ENCODE results near the gene FAM184A.
"Not testable (repeated sequence)": the region's sequence is repeated elsewhere in the genome, so short reads cannot be mapped to it uniquely, and the experiment has no call there.

FAM184A gene

GRCh38 chr6:119078376-119079282 lies at the start of gene FAM184A:
FAM184A (minus strand) TSS chr6:119078664; CDS start chr6:119078299, 365 bp downstream.
- DNase-seq (ENCODE audit: low read depth in 2 of 3, low spot score in 1 of 3), result peak; percentile 33 to 50 (median 44)

GRCh38 chr6:119127627-119128026 lies 49.2 kb upstream of the FAM184A start:
- no peak for DNase-seq (ENCODE audit: low read depth in 2 of 3, low spot score in 1 of 3)

GRCh38 chr6:119126826-119127225 lies 48.4 kb upstream of the FAM184A start:
- no peak for DNase-seq (ENCODE audit: low read depth in 2 of 3, low spot score in 1 of 3)

DNA sequence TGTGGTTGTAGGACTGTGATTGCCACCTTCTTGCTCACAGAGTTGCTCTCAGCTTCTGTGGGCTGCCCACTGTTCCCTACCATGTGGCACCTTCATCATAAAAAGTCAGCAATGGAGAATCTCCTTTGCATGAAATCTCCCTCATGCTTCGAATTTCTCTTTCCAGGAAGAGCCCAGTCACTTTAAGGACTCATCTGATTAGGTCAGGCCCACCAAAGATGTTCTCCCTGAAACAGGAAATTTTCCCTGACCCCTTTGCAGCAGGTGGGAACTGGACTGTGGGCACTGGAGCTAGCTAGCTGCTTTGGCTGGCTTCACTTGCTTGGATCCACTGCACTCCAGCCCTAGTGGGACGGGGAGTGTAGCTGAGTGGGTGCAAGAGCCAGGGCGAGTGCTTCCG lies 47.7 kb upstream of the FAM184A start:
- DNase-seq (ENCODE audit: low read depth in 2 of 3, low spot score in 1 of 3), result no peak

DNA sequence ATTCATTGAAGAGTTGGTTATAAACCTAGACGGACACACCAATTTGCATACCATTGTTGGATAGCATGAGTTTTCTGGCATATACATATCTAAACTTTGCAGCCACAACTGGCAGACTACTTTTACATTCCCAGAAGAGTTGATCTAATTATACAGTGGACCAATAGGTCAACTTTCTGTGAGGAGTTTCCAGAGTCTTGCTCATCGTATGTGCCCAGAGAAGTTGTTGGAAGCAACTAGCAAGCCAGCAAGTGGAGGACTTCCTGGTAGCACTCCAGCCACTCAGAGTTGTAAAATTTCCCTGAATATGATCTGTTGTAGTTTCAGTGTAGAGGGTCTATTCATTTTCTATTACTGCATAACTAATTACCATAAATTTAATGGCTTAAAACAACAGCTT lies 47.1 kb upstream of the FAM184A start:
- no peak for DNase-seq (ENCODE audit: low read depth in 2 of 3, low spot score in 1 of 3)

- no peak for DNase-seq (ENCODE audit: low read depth in 2 of 3, low spot score in 1 of 3)
Observed at GRCh38 chr6:119124079-119124824, 45.8 kb upstream of the FAM184A start.

DNA sequence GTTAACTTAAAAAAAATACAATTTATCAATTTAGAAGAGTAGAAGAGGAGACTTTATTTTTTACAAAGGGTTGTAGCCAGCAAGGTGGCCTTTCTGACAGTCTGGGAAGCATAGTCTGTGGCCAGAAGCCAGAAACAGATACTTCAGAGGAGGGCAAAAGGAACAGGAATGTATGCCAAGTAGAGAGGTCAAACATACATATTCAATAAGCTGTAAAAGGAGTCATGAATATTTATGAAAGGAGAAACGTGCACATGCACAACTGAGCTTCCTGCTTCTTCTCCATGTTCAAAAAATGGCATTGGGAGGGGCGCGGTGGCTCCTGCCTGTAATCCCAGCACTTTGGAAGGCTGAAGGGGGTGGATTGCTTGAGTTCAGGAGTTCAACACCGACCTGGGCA lies 43.9 kb upstream of the FAM184A start:
- no peak for DNase-seq (ENCODE audit: low read depth in 2 of 3, low spot score in 1 of 3)

GRCh38 chr6:119121367-119121766 lies 42.9 kb upstream of the FAM184A start:
- DNase-seq (ENCODE audit: low read depth in 2 of 3, low spot score in 1 of 3), result no peak

- no peak for DNase-seq (ENCODE audit: low read depth in 2 of 3, low spot score in 1 of 3)
Observed at GRCh38 chr6:119119989-119120388, 41.5 kb upstream of the FAM184A start.

DNA sequence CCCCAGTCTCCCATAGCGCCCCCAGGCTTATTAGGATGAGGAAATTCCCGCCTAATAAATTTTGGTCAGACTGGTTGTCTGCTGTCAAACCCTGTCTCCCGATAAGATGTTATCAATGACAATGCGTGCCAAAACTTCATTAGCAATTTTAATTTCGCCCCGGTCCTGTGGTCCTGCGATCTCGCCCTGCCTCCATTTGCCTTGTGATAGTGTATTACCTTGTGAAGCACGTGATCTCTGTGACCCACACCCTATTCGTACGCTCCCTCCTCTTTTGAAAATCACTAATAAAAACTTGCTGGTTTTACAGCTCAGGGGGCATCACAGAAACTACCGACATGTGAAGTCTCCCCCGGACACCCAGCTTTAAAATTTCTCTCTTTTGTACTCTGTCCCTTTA lies 40.6 kb upstream of the FAM184A start:
- DNase-seq (ENCODE audit: low read depth in 2 of 3, low spot score in 1 of 3), result not testable (repeated sequence)

DNA sequence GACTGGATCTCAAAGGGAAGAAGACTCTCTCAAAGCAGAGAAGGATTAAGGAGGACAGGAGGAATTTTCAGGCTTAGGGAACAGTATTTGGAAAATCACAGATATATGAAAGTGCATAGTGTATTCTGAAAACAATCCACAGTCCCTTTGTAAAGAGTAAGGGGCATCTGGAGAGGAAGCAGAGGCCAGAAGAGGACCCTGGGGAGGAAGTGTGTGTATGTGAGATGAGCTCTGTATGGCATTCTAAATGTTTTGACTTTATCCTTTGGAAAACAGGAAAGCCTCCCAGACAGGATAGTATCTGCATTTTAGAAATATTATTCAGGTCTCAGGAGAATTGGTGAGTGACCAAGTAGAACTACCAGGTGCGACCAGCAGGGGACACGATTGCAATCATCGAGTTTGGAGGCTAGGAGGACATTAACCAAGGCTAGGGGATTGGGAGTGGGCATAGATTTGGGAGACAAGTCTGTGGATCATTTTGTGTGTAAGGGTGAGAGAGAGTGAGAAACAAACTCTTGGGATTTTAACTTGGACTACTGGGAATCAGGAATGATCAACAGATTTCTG lies 38.3 kb upstream of the FAM184A start:
- no peak for DNase-seq (ENCODE audit: low read depth in 2 of 3, low spot score in 1 of 3)

DNA sequence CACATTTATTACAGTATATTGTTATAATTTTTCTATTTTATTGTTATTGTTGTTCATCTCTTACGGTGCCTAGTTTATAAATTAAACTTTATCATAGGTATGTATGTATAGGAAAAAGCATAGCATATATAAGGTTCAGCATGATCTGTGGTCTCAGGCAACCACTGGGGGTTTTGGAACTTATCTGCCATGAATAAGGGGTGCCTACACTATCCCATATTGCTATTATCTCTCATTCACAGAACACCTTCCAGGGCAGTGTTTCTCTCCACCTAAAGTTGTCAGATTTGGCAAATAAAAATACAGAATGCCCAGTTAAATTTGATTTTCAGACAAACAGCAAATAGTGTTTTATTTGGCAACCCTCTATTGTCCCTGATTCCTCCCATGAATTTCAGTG lies 35.5 kb upstream of the FAM184A start:
- no peak for DNase-seq (ENCODE audit: low read depth in 2 of 3, low spot score in 1 of 3)

DNA sequence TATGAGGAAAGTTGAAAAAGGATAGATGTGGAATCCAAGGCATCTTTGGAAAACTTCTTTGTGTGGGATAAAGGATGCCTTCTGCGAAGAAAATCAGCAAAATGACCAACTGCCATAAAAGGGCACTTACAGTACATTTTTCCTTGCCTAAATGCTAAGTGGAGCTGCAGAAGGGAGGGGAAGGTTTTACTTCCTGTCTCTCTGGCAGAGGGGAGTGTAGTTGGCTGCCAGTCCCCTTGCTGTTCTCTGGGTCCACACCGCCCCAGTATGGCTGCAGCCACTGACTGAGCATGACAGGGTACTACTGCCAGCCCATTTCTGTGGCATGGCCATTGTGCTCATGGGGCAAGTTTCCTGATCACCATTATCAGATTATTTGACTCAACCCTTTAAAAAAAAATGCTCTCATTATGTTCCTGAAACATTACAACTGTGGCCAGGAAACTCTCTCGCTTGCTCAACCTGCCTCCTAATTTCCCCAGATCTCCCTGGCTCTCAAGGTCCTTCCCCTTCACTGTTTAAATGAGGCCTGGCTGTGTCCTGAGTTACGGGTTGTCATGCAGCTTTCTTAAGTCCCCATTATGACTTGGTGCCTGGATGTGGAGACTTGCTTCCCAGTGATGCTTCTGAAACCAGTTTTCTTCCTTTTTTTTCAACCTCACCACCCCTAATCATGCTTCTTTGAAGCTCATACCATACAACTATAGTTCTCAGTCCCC lies 34.5 kb upstream of the FAM184A start:
- DNase-seq (ENCODE audit: low read depth in 2 of 3, low spot score in 1 of 3), result no peak

- DNase-seq (ENCODE audit: low read depth in 2 of 3, low spot score in 1 of 3), result peak in 1 of 3 donors; percentile 74
Observed at GRCh38 chr6:119110601-119111548, 32.4 kb upstream of the FAM184A start.

GRCh38 chr6:119109654-119110325 lies 31.3 kb upstream of the FAM184A start:
- no peak for DNase-seq (ENCODE audit: low read depth in 2 of 3, low spot score in 1 of 3)

DNA sequence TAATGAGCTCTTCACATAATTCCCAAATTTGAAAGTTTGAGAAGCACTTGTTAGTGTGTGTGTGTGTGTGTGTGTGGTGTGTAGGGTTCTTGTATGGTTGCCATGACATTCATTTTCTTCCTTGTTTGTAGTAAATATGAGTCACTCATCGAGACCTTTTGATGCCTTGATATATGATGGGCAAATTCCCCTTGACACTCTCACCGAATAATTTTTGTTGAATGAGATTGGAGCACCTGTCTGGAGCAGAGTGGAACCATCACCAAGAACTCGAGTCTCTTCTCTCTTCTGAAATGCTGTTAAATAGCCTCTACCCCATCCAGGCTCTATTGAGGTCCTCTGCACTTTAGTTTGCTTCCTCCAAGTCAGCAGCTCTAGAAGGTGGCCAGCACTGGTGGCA lies 29.6 kb upstream of the FAM184A start:
- DNase-seq (ENCODE audit: low read depth in 2 of 3, low spot score in 1 of 3), result no peak

DNA sequence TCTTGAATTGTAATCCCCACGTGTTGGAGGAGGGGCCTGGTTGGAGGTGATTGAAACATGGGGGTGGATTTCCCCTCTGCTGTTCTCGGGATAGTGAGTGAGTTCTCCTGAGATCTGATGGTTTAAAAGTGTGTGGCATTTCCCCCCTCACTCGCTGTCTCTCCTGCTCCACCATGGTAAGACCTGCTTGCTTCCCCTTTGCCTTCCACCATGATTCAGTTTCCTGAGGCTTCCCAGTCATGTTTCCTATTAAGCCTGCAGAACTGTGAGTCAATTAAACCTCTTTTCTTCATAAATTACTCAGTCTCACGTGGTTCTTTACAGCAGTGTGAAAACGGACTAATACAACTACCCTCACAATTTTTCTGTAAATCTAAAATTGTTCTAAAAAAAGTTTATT lies 26.8 kb upstream of the FAM184A start:
- no peak for DNase-seq (ENCODE audit: low read depth in 2 of 3, low spot score in 1 of 3)

- no peak for DNase-seq (ENCODE audit: low read depth in 2 of 3, low spot score in 1 of 3)
Observed at GRCh38 chr6:119102901-119103300, 24.4 kb upstream of the FAM184A start.

GRCh38 chr6:119100115-119100514 lies 21.7 kb upstream of the FAM184A start:
- no peak for DNase-seq (ENCODE audit: low read depth in 2 of 3, low spot score in 1 of 3)
